ENCODE results near the gene TNFSF9. TPM values are rescaled to one million over a fixed set of nuclear protein-coding genes. Genes with fewer than 3 reads are reported as not detected.
A peak's percentile ranks its signal among the peaks of the same experiment; 100 is the strongest.
"Not testable (repeated sequence)": the region's sequence is repeated elsewhere in the genome, so short reads cannot be mapped to it uniquely, and the experiment has no call there.

TNFSF9 gene
- total RNA-seq, 1 donor = 16.6 TPM

DNA sequence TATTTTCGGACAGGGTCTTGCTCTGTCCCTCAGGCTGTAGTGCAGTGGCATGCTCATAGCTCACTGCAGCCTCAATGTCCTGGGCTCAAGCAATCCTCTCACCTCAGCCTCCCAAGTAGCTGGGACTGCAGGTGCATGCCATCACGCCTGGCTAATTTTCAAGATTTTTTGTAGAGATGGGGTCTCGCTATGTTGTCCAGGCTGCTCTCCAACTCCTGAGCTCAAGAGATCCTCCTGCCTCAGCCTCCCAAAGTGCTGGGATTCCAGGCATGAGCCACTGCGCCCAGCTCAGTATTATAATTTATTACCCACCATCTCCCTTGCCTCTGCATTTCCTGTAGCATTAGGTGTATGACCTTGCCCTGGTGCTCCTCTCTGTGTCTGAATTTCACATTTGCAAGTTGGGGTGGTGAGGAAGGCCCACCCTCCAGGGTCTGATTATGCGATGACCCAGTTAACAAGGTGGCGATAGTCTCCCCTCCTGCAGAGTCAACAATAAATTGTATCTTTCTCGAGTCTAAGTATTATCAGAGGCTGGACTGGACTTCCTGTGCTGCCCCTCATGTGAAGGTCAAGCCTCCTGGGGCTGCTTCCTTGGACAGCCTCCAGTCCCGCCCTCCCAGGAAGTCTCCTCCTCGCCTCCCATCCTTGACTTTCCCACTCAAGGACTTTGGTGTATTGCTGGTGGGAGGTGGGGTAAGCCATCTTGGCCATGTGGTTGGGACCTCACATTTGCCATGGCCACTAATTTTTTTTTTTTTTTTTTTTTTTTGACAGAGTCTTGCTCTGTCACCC is 27.2 kb upstream of the TNFSF9 start:
- Histone ChIP-seq H3K4me1 (ENCODE audit: insufficient read depth, low read length) (no peaks in the 10 kb centered on the region), H3K9me3 (ENCODE audit: low read depth, low read length) (no peaks in the 10 kb centered on the region), H3K79me2 (ENCODE audit: insufficient read depth, low read length) (no peaks in the 10 kb centered on the region), H4K20me1 (ENCODE audit: insufficient read depth, low read length) (no peaks in the 10 kb centered on the region), H3K4me2 (ENCODE audit: insufficient read depth, low read length) (no peak overlapping the region), H3K27me3 (ENCODE audit: insufficient read depth, low read length) (peaks cover 26% of the 10 kb centered on the region), H3K36me3 (ENCODE audit: insufficient read depth, low read length) (no peaks in the 10 kb centered on the region), H2AFZ (ENCODE audit: low read length) (no peak overlapping the region), H3K27ac (ENCODE audit: low read depth, low read length) (no peak overlapping the region), H3K4me3 (ENCODE audit: insufficient read depth, low read length) (no peak overlapping the region)
- peak; percentile 42 for DNase-seq (ENCODE audit: insufficient read length, low spot score, missing footprints)
- TF ChIP-seq, protein P1, sequence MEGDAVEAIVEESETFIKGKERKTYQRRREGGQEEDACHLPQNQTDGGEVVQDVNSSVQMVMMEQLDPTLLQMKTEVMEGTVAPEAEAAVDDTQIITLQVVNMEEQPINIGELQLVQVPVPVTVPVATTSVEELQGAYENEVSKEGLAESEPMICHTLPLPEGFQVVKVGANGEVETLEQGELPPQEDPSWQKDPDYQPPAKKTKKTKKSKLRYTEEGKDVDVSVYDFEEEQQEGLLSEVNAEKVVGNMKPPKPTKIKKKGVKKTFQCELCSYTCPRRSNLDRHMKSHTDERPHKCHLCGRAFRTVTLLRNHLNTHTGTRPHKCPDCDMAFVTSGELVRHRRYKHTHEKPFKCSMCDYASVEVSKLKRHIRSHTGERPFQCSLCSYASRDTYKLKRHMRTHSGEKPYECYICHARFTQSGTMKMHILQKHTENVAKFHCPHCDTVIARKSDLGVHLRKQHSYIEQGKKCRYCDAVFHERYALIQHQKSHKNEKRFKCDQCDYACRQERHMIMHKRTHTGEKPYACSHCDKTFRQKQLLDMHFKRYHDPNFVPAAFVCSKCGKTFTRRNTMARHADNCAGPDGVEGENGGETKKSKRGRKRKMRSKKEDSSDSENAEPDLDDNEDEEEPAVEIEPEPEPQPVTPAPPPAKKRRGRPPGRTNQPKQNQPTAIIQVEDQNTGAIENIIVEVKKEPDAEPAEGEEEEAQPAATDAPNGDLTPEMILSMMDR (IDR thresholded peaks at IDR 0.05; ENCODE audit: extremely low read depth, low read depth, low read length) = no peak

DNA sequence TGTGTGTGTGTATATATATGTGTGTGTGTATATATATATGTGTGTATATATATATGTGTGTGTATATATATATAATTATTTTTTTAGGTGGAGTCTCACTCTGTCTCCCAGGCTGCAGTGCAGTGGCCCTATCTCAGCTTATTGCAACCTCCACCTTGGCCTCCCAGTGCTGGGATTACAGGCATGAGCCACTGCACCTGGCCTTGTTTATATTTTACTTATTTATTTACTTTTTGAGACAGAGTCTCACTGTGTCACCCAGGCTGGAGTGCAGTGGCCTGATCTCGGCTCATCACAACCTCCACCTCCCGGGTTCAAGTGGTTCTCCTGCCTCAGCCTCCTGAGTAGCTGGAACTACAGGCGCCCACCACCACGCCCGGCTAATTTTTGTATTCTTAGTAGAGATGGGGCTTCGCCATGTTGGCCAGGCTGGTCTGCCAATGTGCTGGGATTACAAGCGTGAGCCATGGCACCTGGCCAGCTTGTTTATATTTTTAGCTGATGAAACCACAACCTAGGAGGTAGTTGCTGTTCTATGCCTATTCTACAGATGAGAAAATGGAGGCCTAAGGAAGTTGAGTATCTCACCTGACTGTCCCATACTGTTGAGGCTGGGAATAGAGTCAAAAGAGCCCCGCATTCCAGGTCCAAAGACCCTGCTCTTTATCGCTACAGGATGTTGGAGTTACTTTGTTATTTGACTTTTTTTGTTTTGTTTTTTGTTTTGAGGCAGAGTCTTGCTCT is 22.6 kb upstream of the TNFSF9 start:
- not testable (repeated sequence) for H3K27ac ChIP-seq (ENCODE audit: low read depth, low read length); H2AFZ ChIP-seq (ENCODE audit: low read length); H3K36me3 ChIP-seq (ENCODE audit: insufficient read depth, low read length); H3K4me2 ChIP-seq (ENCODE audit: insufficient read depth, low read length); H3K9me3 ChIP-seq (ENCODE audit: low read depth, low read length); H3K4me1 ChIP-seq (ENCODE audit: insufficient read depth, low read length); H3K79me2 ChIP-seq (ENCODE audit: insufficient read depth, low read length); H3K27me3 ChIP-seq (ENCODE audit: insufficient read depth, low read length); H4K20me1 ChIP-seq (ENCODE audit: insufficient read depth, low read length); H3K4me3 ChIP-seq (ENCODE audit: insufficient read depth, low read length)
- DNase-seq (ENCODE audit: insufficient read length, low spot score, missing footprints) = peak; percentile 34

DNA sequence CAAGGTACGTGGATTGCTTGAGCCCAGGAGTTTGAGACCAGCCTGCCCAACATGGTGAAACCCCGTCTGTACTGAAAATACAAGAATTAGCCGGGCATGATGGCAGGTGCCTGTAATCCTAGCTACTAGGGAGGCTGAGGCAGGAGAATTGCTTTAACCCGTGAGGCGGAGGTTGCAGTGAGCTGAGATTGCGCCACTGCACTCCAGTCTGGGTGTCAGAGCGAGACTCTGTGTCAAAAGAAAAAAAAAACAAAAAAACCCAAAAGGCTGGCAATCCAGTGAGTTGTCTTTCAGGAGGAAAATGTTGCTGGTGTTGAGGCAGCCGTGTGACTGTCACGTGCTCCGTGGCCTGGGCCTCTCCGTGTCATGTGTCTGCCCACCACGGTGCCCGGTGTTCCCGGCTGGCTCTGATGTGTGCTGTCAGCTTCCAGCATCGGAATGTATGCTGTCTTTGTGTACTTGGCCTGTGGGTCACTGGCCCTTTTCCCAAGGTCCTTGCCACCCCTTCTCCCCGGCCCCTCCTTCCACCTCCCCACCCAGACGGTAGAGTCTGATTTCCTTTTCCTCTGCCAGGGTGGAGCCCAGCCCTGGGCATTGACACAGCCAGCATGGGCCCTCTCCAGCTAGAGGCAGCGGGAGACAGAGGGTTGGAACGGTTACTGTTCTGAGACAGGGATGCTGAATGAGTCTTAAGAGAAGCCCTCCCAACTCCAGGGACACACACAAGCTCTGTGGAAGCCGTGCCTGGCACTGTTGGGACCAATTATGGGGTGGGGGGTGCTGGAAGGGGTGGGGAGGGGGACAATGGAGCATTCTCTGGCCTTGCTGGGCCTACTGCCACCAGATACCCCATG is 21.5 kb upstream of the TNFSF9 start:
- Histone ChIP-seq H3K4me1 (ENCODE audit: insufficient read depth, low read length) (no peaks in the 10 kb centered on the region), H3K27ac (ENCODE audit: low read depth, low read length) (no peak overlapping the region), H3K36me3 (ENCODE audit: insufficient read depth, low read length) (no peaks in the 10 kb centered on the region), H3K27me3 (ENCODE audit: insufficient read depth, low read length) (no peaks in the 10 kb centered on the region), H2AFZ (ENCODE audit: low read length) (no peak overlapping the region), H4K20me1 (ENCODE audit: insufficient read depth, low read length) (no peaks in the 10 kb centered on the region), H3K9me3 (ENCODE audit: low read depth, low read length) (no peaks in the 10 kb centered on the region), H3K79me2 (ENCODE audit: insufficient read depth, low read length) (no peaks in the 10 kb centered on the region), H3K4me2 (ENCODE audit: insufficient read depth, low read length) (no peak overlapping the region), H3K4me3 (ENCODE audit: insufficient read depth, low read length) (no peak overlapping the region)
- DNase-seq (ENCODE audit: insufficient read length, low spot score, missing footprints) = peak; percentile 76
- TF ChIP-seq, protein P1 (IDR thresholded peaks at IDR 0.05; ENCODE audit: extremely low read depth, low read depth, low read length) = no peak

DNA sequence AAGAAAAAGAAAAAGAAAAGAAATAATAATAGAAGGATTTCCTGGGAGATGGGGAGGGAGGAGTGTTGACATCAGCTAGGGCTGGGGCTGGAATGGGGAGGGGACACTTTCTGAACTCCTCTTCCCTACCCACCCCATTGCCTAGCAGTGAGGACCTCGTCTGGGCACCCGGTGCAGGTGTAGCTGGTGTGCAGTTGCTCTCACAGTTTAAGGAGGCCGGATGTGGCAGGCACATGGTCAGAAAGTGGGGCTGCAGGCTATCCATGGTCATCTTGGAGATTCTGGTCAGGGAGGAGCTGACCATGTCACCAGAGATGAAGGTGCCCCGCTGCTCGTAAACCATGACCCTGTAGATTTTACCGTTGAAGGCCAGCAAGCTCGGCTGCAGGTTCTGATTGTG is 20.2 kb upstream of the TNFSF9 start:
- peak; percentile 50 for DNase-seq (ENCODE audit: insufficient read length, low spot score, missing footprints)
- no peaks in the 10 kb centered on the region for H3K4me1 ChIP-seq (ENCODE audit: insufficient read depth, low read length)
- no peaks in the 10 kb centered on the region for H4K20me1 ChIP-seq (ENCODE audit: insufficient read depth, low read length)
- H2AFZ ChIP-seq (ENCODE audit: low read length) = no peak overlapping the region
- no peak overlapping the region for H3K4me2 ChIP-seq (ENCODE audit: insufficient read depth, low read length)
- no peak overlapping the region for H3K27ac ChIP-seq (ENCODE audit: low read depth, low read length)
- H3K9me3 ChIP-seq (ENCODE audit: low read depth, low read length) = no peaks in the 10 kb centered on the region
- no peaks in the 10 kb centered on the region for H3K27me3 ChIP-seq (ENCODE audit: insufficient read depth, low read length)
- H3K36me3 ChIP-seq (ENCODE audit: insufficient read depth, low read length) = no peaks in the 10 kb centered on the region
- H3K79me2 ChIP-seq (ENCODE audit: insufficient read depth, low read length) = no peaks in the 10 kb centered on the region
- H3K4me3 ChIP-seq (ENCODE audit: insufficient read depth, low read length) = no peak overlapping the region
- TF ChIP-seq, protein P1 (IDR thresholded peaks at IDR 0.05; ENCODE audit: extremely low read depth, low read depth, low read length) = no peak
